HL-60 (cell line): Measurements from ENCODE around the gene PCSK4.

Source experiments
- DNase-seq, 2 experiments: peaks; one replicate each; pipeline ENCODE4 v3.0.0-alpha.2; 2010 to 2020; ENCODE audit warnings: low read depth in 1 of 2, low spot score in 1 of 2
- H3K27ac ChIP-seq: fragments of 250-450 bp; sonication (Bioruptor Pico); replicated peaks from 2 replicates; pipeline ENCODE4 v1.5.1; 2020; ENCODE audit warnings: mild to moderate bottlenecking, moderate library complexity
- H3K27me3 ChIP-seq: fragments of 250-450 bp; sonication (Bioruptor Pico); 2 replicates; pipeline ENCODE4 v1.5.1; 2021; ENCODE audit warnings: mild to moderate bottlenecking, moderate library complexity; ENCODE audit not compliant: insufficient read depth, poor library complexity, severe bottlenecking
- H3K4me3 ChIP-seq: replicated peaks from 2 replicates; pipeline ENCODE4 v1.5.1; 2011; ENCODE audit warnings: mild to moderate bottlenecking, control low read depth, low read length; ENCODE audit not compliant: insufficient read depth
- CTCF ChIP-seq: IDR thresholded peaks from one replicate; pipeline ENCODE4 v1.5.1; 2011; ENCODE audit warnings: low read length, control low read depth, inconsistent platforms; ENCODE audit not compliant: insufficient read depth
- GABPA ChIP-seq: IDR thresholded peaks from 2 replicates; pipeline ENCODE4 v1.6.1; 2012; ENCODE audit warnings: low read depth
- POLR2AphosphoS5 ChIP-seq: IDR thresholded peaks from 2 replicates; pipeline ENCODE4 v1.6.1; 2012; ENCODE audit warnings: low read depth
- REST ChIP-seq: IDR thresholded peaks from 2 replicates; pipeline ENCODE4 v1.6.1; 2012; ENCODE audit warnings: low read depth; ENCODE audit not compliant: insufficient replicate concordance
- SPI1 ChIP-seq: IDR thresholded peaks from 2 replicates; pipeline ENCODE4 v1.6.1; 2012; ENCODE audit warnings: low read depth, mild to moderate bottlenecking, borderline replicate concordance

PCSK4 gene

GRCh38 chr19:1505991-1506881 is 16.1 kb upstream of the PCSK4 start:
- H3K27ac ChIP-seq = no peak overlapping the region
- no peak overlapping the region for H3K4me3 ChIP-seq
- TF ChIP-seq POLR2AphosphoS5 (no peak), REST (no peak), GABPA (no peak)
- peaks cover 23% of the 10 kb centered on the region for H3K27me3 ChIP-seq
- DNase-seq = no peak

GRCh38 chr19:1505012-1505411 is 14.9 kb upstream of the PCSK4 start:
- TF ChIP-seq REST (no peak), CTCF (no peak), POLR2AphosphoS5 (no peak), SPI1 (no peak), GABPA (no peak)
- Histone ChIP-seq H3K27me3 (peaks cover 14% of the 10 kb centered on the region), H3K4me3 (no peak overlapping the region), H3K27ac (no peak overlapping the region)
- DNase-seq = no peak

GRCh38 chr19:1503925-1504773 is 14.0 kb upstream of the PCSK4 start:
- TF ChIP-seq SPI1 = no peak
- no peak for TF ChIP-seq CTCF
- no peak for TF ChIP-seq REST
- no peak for TF ChIP-seq POLR2AphosphoS5
- no peak for TF ChIP-seq GABPA
- H3K27ac ChIP-seq = no peak overlapping the region
- DNase-seq = no peak
- H3K4me3 ChIP-seq = no peak overlapping the region
- H3K27me3 ChIP-seq = peaks cover 14% of the 10 kb centered on the region
